Measurements from ENCODE around the gene PDE11A. TPM values are rescaled to one million over a fixed set of nuclear protein-coding genes. Genes with fewer than 3 reads are reported as not detected.

PDE11A gene
- total RNA-seq, 5 donors from 2014 or later (not counting 1 experiment from before 2014, with no cell fraction given), result not detected

GRCh38 chr2:177745531-177745930 lies 327.0 kb downstream of the PDE11A start:
- DNase-seq, result no peak
- ChIA-PET CTCF (no interaction called here), POLR2A (no interaction called here)
- Histone ChIP-seq H3K27me3 (replicated peaks in 1 of 2; ENCODE audit: control insufficient read depth in 2 of 2, extremely low read depth in 1 of 2, insufficient read depth in 2 of 2, low read length in 1 of 2) (peaks cover 0 to 7% of the 10 kb centered on the region in 2 experiments), H3K27ac (ENCODE audit: low read length) (no peak overlapping the region), H3K4me3 (ENCODE audit: control insufficient read depth in 1 of 2, extremely low read depth in 1 of 2, low read length in 1 of 2) (no peak overlapping the region), H3K9me3 (no peaks in the 10 kb centered on the region), H3K36me3 (ENCODE audit: control insufficient read depth in 2 of 2, extremely low read depth in 1 of 2, insufficient read depth in 1 of 2, low read length in 1 of 2) (no peaks in the 10 kb centered on the region), H3K4me1 (ENCODE audit: control insufficient read depth in 1 of 2, extremely low read depth in 1 of 2, insufficient read depth in 2 of 2, low read length in 2 of 2) (no peaks in the 10 kb centered on the region)
- Mint-ChIP-seq H3K27me3 (peaks cover 6 to 8% of the 10 kb centered on the region in 2 donors), H3K36me3 (no peaks in the 10 kb centered on the region), H3K4me3 (no peak overlapping the region), H3K9me3 (no peaks in the 10 kb centered on the region), H3K27ac (no peak overlapping the region), H3K4me1 (no peaks in the 10 kb centered on the region)
- ATAC-seq (replicated peaks in 1 of 4), result no peak
- no CpG with 5 or more reads among the region's 1 CpG for WGBS (ENCODE audit: insufficient coverage)

- Histone ChIP-seq H3K9me3 (no peaks in the 10 kb centered on the region), H3K4me1 (ENCODE audit: control insufficient read depth in 1 of 2, extremely low read depth in 1 of 2, insufficient read depth in 2 of 2, low read length in 2 of 2) (no peaks in the 10 kb centered on the region), H3K27me3 (replicated peaks in 1 of 2; ENCODE audit: control insufficient read depth in 2 of 2, extremely low read depth in 1 of 2, insufficient read depth in 2 of 2, low read length in 1 of 2) (peaks cover 0 to 7% of the 10 kb centered on the region in 2 experiments), H3K36me3 (ENCODE audit: control insufficient read depth in 2 of 2, extremely low read depth in 1 of 2, insufficient read depth in 1 of 2, low read length in 1 of 2) (no peaks in the 10 kb centered on the region), H3K27ac (ENCODE audit: low read length) (no peak overlapping the region), H3K4me3 (ENCODE audit: control insufficient read depth in 1 of 2, extremely low read depth in 1 of 2, low read length in 1 of 2) (no peak overlapping the region)
- WGBS (ENCODE audit: insufficient coverage), result no CpG with 5 or more reads among the region's 3 CpGs
- no peak overlapping the region for H3K27ac Mint-ChIP-seq
- no peaks in the 10 kb centered on the region for H3K9me3 Mint-ChIP-seq
- no peak overlapping the region for H3K4me3 Mint-ChIP-seq
- ChIA-PET CTCF (interaction anchor here (0.6 to 1.2 kb wide), 2 partner anchors 21 to 289 kb away, joined by 3 read pairs; no protein-coding TSS in a partner anchor), POLR2A (interaction anchor here in 1 of 2 donors (0.7 kb wide), 1 partner anchor 577 kb away, joined by 5 read pairs; no protein-coding TSS in a partner anchor)
- ATAC-seq (replicated peaks in 1 of 4) (no peak), DNase-seq (no peak)
- peaks cover 8 to 9% of the 10 kb centered on the region in 2 donors for H3K27me3 Mint-ChIP-seq
- H3K4me1 Mint-ChIP-seq, result no peaks in the 10 kb centered on the region
- H3K36me3 Mint-ChIP-seq, result no peaks in the 10 kb centered on the region
These were observed 329.7 kb downstream of the PDE11A start for GRCh38 chr2:177742851-177743250.

GRCh38 chr2:177741866-177742265 lies 330.7 kb downstream of the PDE11A start:
- Mint-ChIP-seq H3K27ac (no peak overlapping the region), H3K4me1 (no peaks in the 10 kb centered on the region), H3K4me3 (no peak overlapping the region)

GRCh38 chr2:177740700-177741099 lies 331.9 kb downstream of the PDE11A start:
- H3K4me1 ChIP-seq (ENCODE audit: control insufficient read depth in 1 of 2, extremely low read depth in 1 of 2, insufficient read depth in 2 of 2, low read length in 2 of 2), result no peaks in the 10 kb centered on the region
- CTCF ChIA-PET, result no interaction called here
- POLR2A ChIA-PET, result no interaction called here
- peaks cover 0 to 6% of the 10 kb centered on the region in 2 experiments for H3K27me3 ChIP-seq (replicated peaks in 1 of 2; ENCODE audit: control insufficient read depth in 2 of 2, extremely low read depth in 1 of 2, insufficient read depth in 2 of 2, low read length in 1 of 2)
- no peaks in the 10 kb centered on the region for H3K9me3 ChIP-seq
- no peak for DNase-seq
- peaks cover 8% of the 10 kb centered on the region in 2 donors for H3K27me3 Mint-ChIP-seq
- WGBS (ENCODE audit: insufficient coverage), result 75% methylated on average over 1 of the region's 1 CpG
- H3K36me3 ChIP-seq (ENCODE audit: control insufficient read depth in 2 of 2, extremely low read depth in 1 of 2, insufficient read depth in 1 of 2, low read length in 1 of 2), result no peaks in the 10 kb centered on the region
- H3K4me3 ChIP-seq (ENCODE audit: control insufficient read depth in 1 of 2, extremely low read depth in 1 of 2, low read length in 1 of 2), result no peak overlapping the region
- H3K4me3 Mint-ChIP-seq, result no peak overlapping the region
- no peaks in the 10 kb centered on the region for H3K4me1 Mint-ChIP-seq
- H3K27ac ChIP-seq (ENCODE audit: low read length), result no peak overlapping the region
- H3K9me3 Mint-ChIP-seq, result no peaks in the 10 kb centered on the region
- H3K27ac Mint-ChIP-seq, result no peak overlapping the region
- no peak for ATAC-seq (replicated peaks in 1 of 4)
- H3K36me3 Mint-ChIP-seq, result no peaks in the 10 kb centered on the region

More at GRCh38 chr2:177741866-177742265, 330.7 kb downstream of the PDE11A start:
- H3K27me3 Mint-ChIP-seq, result peaks cover 8 to 9% of the 10 kb centered on the region in 2 donors
- CTCF ChIA-PET, result interaction anchor here in 1 of 2 donors (1.2 kb wide), 1 partner anchor 22 kb away, joined by 3 read pairs; no protein-coding TSS in a partner anchor
- H3K36me3 Mint-ChIP-seq, result no peaks in the 10 kb centered on the region
- ATAC-seq (replicated peaks in 1 of 4) (no peak), DNase-seq (no peak)
- Histone ChIP-seq H3K9me3 (no peaks in the 10 kb centered on the region), H3K4me1 (ENCODE audit: control insufficient read depth in 1 of 2, extremely low read depth in 1 of 2, insufficient read depth in 2 of 2, low read length in 2 of 2) (no peaks in the 10 kb centered on the region), H3K4me3 (ENCODE audit: control insufficient read depth in 1 of 2, extremely low read depth in 1 of 2, low read length in 1 of 2) (no peak overlapping the region), H3K27me3 (replicated peaks in 1 of 2; ENCODE audit: control insufficient read depth in 2 of 2, extremely low read depth in 1 of 2, insufficient read depth in 2 of 2, low read length in 1 of 2) (peaks cover 0 to 7% of the 10 kb centered on the region in 2 experiments), H3K36me3 (ENCODE audit: control insufficient read depth in 2 of 2, extremely low read depth in 1 of 2, insufficient read depth in 1 of 2, low read length in 1 of 2) (no peaks in the 10 kb centered on the region), H3K27ac (ENCODE audit: low read length) (no peak overlapping the region)
- POLR2A ChIA-PET, result no interaction called here
- WGBS (ENCODE audit: insufficient coverage), result 83% methylated on average over 2 of the region's 2 CpGs
- no peaks in the 10 kb centered on the region for H3K9me3 Mint-ChIP-seq

GRCh38 chr2:177738461-177739235 lies 333.9 kb downstream of the PDE11A start:
- no peak overlapping the region for H3K4me3 ChIP-seq (ENCODE audit: control insufficient read depth in 1 of 2, extremely low read depth in 1 of 2, low read length in 1 of 2)
- no peaks in the 10 kb centered on the region for H3K9me3 Mint-ChIP-seq
- POLR2A ChIA-PET, result interaction anchor here in 1 of 2 donors (0.6 kb wide), 1 partner anchor 10 kb away, joined by 3 read pairs; no protein-coding TSS in a partner anchor
- peaks cover 7 to 15% of the 10 kb centered on the region in 2 donors for H3K27me3 Mint-ChIP-seq
- DNase-seq (no peak), ATAC-seq (replicated peaks in 1 of 4) (no peak)
- H3K27ac Mint-ChIP-seq, result no peak overlapping the region
- peaks cover 0 to 2% of the 10 kb centered on the region in 2 experiments for H3K27me3 ChIP-seq (replicated peaks in 1 of 2; ENCODE audit: control insufficient read depth in 2 of 2, extremely low read depth in 1 of 2, insufficient read depth in 2 of 2, low read length in 1 of 2)
- CTCF ChIA-PET, result no interaction called here
- H3K9me3 ChIP-seq, result no peaks in the 10 kb centered on the region
- H3K36me3 ChIP-seq (ENCODE audit: control insufficient read depth in 2 of 2, extremely low read depth in 1 of 2, insufficient read depth in 1 of 2, low read length in 1 of 2), result no peaks in the 10 kb centered on the region
- H3K4me1 Mint-ChIP-seq, result no peaks in the 10 kb centered on the region
- no peaks in the 10 kb centered on the region for H3K36me3 Mint-ChIP-seq
- H3K27ac ChIP-seq (ENCODE audit: low read length), result no peak overlapping the region
- H3K4me1 ChIP-seq (ENCODE audit: control insufficient read depth in 1 of 2, extremely low read depth in 1 of 2, insufficient read depth in 2 of 2, low read length in 2 of 2), result no peaks in the 10 kb centered on the region
- no peak overlapping the region for H3K4me3 Mint-ChIP-seq
- WGBS (ENCODE audit: insufficient coverage), result 75% methylated on average over 4 of the region's 7 CpGs

GRCh38 chr2:177735318-177735803 lies 337.2 kb downstream of the PDE11A start:
- ChIA-PET POLR2A (no interaction called here), CTCF (no interaction called here)
- Mint-ChIP-seq H3K36me3 (no peaks in the 10 kb centered on the region), H3K27me3 (peaks cover 9 to 31% of the 10 kb centered on the region in 2 donors), H3K4me1 (no peaks in the 10 kb centered on the region), H3K4me3 (no peak overlapping the region), H3K27ac (no peak overlapping the region), H3K9me3 (no peaks in the 10 kb centered on the region)
- H3K9me3 ChIP-seq, result no peaks in the 10 kb centered on the region
- DNase-seq (no peak), ATAC-seq (replicated peaks in 1 of 4) (no peak)
- WGBS (ENCODE audit: insufficient coverage), result 100% methylated on average over 4 of the region's 6 CpGs
- no peaks in the 10 kb centered on the region for H3K36me3 ChIP-seq (ENCODE audit: control insufficient read depth in 2 of 2, extremely low read depth in 1 of 2, insufficient read depth in 1 of 2, low read length in 1 of 2)
- no peak overlapping the region for H3K27ac ChIP-seq (ENCODE audit: low read length)
- H3K4me3 ChIP-seq (ENCODE audit: control insufficient read depth in 1 of 2, extremely low read depth in 1 of 2, low read length in 1 of 2), result no peak overlapping the region
- no peaks in the 10 kb centered on the region for H3K4me1 ChIP-seq (ENCODE audit: control insufficient read depth in 1 of 2, extremely low read depth in 1 of 2, insufficient read depth in 2 of 2, low read length in 2 of 2)
- H3K27me3 ChIP-seq (replicated peaks in 1 of 2; ENCODE audit: control insufficient read depth in 2 of 2, extremely low read depth in 1 of 2, insufficient read depth in 2 of 2, low read length in 1 of 2), result no peaks in the 10 kb centered on the region

Data from T-cell (primary cell).